Urinary bladder (tissue), 4 donors: ENCODE results near the gene PPP6R2. TPM values are rescaled to one million over a fixed set of nuclear protein-coding genes. Genes with fewer than 3 reads are reported as not detected.
"Not testable (repeated sequence)": the region's sequence is repeated elsewhere in the genome, so short reads cannot be mapped to it uniquely, and the experiment has no call there.

ENCODE experiments used
- DNase-seq: peaks from one replicate; pipeline ENCODE4 v3.0.0-alpha.2; 2015; ENCODE audit errors: extremely low spot score
- H3K27ac ChIP-seq: one replicate; pipeline ENCODE4 v1.5.1; 2013; ENCODE audit warnings: low read depth, mild to moderate bottlenecking, moderate library complexity
- H3K36me3 ChIP-seq: one replicate; pipeline ENCODE4 v1.6.1; 2013; ENCODE audit warnings: mild to moderate bottlenecking, moderate library complexity; ENCODE audit not compliant: insufficient read depth
- H3K4me1 ChIP-seq: one replicate; pipeline ENCODE4 v1.6.1; 2013; ENCODE audit warnings: mild to moderate bottlenecking, moderate library complexity; ENCODE audit not compliant: insufficient read depth
- H3K4me3 ChIP-seq: one replicate; pipeline ENCODE4 v1.5.1; 2013; ENCODE audit warnings: low read depth, low read length
- WGBS: extraction: QIAGEN DNeasy Blood & Tissue Kit; methylation state at CpG from one replicate; pipeline ENCODE4 v1.1.7; 2013; 5-methylcytosine and 5-hydroxymethylcytosine counted together
- polyA plus RNA-seq: library from polyadenylated mRNA; stranded (reverse); fragments of 200-250 nt; gene quantifications from one replicate; pipeline ENCODE4 v1.2.3, GENCODE V29; 2013
- total RNA-seq: library from RNA; depleted of rRNA; stranded (reverse); fragments of >200 nt; gene quantifications from one replicate; pipeline ENCODE4 v1.2.3, GENCODE V29; 2014
- donor health status: healthy with polysubstance abuse.
- donor health status: healthy.

PPP6R2 gene
- total and polyA plus RNA-seq, 2 donors: 31.1 to 46.0 TPM

DNA sequence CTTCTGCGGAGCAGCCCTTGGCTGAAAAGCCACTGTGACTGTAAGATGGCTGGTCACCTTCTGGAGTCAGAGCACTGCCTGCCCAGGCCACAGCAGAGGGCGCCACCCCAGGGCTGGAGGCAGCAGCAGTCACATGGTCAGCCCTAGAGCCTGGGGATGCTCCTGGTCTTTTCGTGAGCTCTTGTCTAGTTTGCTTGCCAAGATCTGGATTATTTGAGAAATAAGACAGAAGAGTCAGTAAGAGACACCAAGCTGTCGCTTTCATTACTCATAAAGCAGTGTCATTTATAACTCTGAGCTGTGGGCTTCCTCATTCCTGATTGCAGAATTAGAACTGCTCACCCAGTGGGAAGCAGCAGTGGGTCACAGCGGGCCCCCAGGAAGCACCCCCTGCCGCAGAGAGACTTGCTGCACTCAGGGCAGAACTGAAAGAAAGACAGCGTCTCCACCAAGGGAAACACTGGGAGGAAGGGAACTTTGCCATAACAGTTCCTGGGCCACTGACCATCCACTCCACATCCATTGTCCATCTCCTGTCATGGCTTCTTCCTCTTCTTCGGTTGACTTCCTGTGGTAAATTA is 56.7 kb downstream of the PPP6R2 start:
- Histone ChIP-seq H3K27ac (no peak overlapping the region), H3K4me3 (no peak overlapping the region), H3K36me3 (no peaks in the 10 kb centered on the region), H3K4me1 (no peaks in the 10 kb centered on the region)
- WGBS: 63% methylated on average over 8 of the region's 8 CpGs
- DNase-seq: no peak

GRCh38 chr22:50400406-50400805 is 57.3 kb downstream of the PPP6R2 start:
- no peaks in the 10 kb centered on the region for H3K36me3 ChIP-seq
- no peak overlapping the region for H3K4me3 ChIP-seq
- no peak overlapping the region for H3K27ac ChIP-seq
- no peak for DNase-seq
- WGBS: 82% methylated on average over 4 of the region's 4 CpGs
- no peaks in the 10 kb centered on the region for H3K4me1 ChIP-seq

DNA sequence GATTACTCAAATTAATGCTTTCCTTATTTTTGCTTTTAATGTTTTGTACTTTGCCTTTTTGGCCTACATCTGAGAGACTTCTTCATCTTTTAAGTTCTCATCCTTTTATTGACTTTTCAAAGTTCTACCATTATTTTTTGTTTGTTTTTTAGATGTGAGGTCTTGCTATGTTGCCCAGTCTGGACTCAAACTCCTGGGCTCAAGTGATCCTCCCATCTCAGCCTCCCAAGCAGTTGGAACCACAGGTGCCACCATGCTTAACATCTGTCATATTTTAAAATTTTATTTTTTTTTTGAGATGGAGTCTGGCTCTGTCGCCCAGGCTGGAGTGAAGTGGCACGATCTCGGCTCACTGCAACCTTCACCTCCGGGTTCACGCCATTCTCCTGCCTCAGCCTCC is 57.8 kb downstream of the PPP6R2 start:
- 99% methylated on average over 5 of the region's 5 CpGs for WGBS
- no peaks in the 10 kb centered on the region for H3K36me3 ChIP-seq
- H3K27ac ChIP-seq: no peak overlapping the region
- no peaks in the 10 kb centered on the region for H3K4me1 ChIP-seq
- DNase-seq: no peak
- no peak overlapping the region for H3K4me3 ChIP-seq

GRCh38 chr22:50401907-50402306 is 58.8 kb downstream of the PPP6R2 start:
- Histone ChIP-seq H3K4me3 (no peak overlapping the region), H3K4me1 (no peaks in the 10 kb centered on the region), H3K27ac (no peak overlapping the region), H3K36me3 (peaks cover 3% of the 10 kb centered on the region)
- no peak for DNase-seq
- 92% methylated on average over 4 of the region's 4 CpGs for WGBS

DNA sequence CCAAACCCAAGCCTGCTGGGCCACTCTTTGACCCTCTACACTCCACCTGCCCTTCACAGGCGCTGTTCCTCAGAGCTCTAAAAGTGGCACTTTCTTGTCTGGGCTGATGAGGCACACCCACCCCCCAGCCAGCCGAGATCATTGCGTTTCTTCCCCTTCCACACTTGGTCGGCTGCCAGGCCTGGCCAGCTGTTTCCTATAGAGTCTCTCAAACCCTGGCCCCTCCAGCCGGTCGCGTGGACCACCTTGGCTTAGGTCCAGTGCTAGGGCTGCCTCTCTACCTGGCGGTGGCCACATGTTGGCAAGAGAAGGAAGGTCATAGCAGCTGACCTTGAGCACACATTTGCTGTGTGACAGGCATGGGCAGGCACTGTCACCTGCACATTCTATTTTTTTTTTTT is 60.6 kb downstream of the PPP6R2 start:
- H3K27ac ChIP-seq: no peak overlapping the region
- no peak overlapping the region for H3K4me3 ChIP-seq
- no peaks in the 10 kb centered on the region for H3K4me1 ChIP-seq
- DNase-seq: no peak
- 33% methylated on average over 8 of the region's 8 CpGs for WGBS
- peaks cover 5% of the 10 kb centered on the region for H3K36me3 ChIP-seq

DNA sequence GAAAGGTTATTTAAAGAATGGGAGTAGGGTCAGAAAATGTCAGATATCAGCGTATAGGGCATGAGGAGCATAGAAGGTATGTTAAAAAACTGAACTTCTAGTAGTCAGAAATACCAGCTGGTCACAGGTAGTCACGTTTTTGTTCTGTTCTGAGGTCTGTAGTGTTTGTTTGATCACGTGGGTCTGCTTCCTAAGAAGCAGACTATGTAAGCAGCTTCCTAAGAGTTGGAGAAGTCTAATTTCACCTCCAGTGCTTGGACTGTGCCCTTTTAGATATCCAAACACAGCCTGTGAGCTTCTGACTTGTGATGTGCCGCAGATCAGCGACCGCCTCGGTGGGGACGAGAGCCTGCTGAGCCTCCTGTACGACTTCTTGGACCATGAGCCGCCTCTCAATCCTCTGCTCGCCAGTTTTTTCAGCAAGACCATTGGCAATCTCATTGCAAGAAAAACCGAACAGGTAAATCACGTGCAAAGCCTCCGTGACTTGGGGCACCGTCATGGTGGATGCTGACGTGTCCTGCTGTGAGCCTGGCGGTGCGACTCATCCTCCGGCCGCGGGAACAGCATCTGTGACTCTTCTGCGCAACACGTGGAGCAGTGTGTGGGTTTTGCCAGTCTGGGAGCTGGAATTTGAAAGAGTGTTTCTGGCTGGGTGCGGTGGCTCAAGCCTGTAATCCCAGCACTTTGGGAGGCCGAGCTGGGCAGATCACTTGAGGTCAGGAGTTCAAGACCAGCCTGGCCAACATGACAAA is 63.5 kb downstream of the PPP6R2 start:
- H3K4me1 ChIP-seq: no peaks in the 10 kb centered on the region
- peaks cover 7% of the 10 kb centered on the region for H3K36me3 ChIP-seq
- DNase-seq: no peak
- WGBS: 96% methylated on average over 25 of the region's 25 CpGs
- H3K27ac ChIP-seq: no peak overlapping the region
- no peak overlapping the region for H3K4me3 ChIP-seq

DNA sequence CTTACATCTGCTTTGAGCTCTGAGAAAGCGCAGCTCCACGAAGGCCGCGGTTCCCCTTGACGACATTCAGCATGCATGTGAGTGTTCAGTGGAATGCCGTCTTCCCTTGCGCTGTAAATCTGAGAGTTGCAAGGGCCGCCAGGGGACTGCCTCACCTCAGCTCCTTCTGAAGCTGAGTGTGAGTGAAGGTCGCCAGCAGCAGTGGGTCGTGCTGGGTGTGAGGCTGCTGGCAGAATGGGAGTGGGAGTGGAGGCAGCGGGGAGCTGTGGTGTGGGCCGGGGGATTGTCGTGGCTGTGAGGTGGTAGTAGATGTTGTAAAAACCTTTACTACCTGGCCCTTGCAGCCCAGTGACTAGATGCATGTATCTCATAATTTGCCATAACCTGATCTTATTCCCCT is 65.2 kb downstream of the PPP6R2 start:
- Histone ChIP-seq H3K27ac (no peak overlapping the region), H3K36me3 (peaks cover 7% of the 10 kb centered on the region), H3K4me3 (no peak overlapping the region), H3K4me1 (no peaks in the 10 kb centered on the region)
- DNase-seq: no peak
- WGBS: 89% methylated on average over 13 of the region's 13 CpGs

DNA sequence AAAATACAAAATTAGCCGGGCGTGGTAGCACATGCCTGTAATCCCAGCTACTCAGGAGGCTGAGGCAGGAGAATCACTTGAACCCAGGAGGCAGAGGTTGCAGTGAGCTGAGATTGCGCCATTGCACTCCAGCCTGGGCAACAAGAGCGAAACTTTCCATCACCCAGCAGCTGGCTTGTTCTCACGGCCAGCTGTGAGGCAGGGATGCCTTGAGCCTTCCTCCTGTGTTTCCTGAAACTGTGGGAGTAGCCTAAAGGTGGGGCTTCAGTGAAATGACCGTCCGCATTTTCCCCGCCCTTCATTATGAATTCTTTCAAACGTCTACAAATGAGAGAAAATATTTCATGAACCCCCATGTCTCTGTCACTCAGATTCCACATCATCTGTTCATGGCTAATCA is 65.8 kb downstream of the PPP6R2 start:
- 79% methylated on average over 9 of the region's 9 CpGs for WGBS
- H3K36me3 ChIP-seq, H3K4me3 ChIP-seq, H3K4me1 ChIP-seq, DNase-seq, H3K27ac ChIP-seq: not testable (repeated sequence)

DNA sequence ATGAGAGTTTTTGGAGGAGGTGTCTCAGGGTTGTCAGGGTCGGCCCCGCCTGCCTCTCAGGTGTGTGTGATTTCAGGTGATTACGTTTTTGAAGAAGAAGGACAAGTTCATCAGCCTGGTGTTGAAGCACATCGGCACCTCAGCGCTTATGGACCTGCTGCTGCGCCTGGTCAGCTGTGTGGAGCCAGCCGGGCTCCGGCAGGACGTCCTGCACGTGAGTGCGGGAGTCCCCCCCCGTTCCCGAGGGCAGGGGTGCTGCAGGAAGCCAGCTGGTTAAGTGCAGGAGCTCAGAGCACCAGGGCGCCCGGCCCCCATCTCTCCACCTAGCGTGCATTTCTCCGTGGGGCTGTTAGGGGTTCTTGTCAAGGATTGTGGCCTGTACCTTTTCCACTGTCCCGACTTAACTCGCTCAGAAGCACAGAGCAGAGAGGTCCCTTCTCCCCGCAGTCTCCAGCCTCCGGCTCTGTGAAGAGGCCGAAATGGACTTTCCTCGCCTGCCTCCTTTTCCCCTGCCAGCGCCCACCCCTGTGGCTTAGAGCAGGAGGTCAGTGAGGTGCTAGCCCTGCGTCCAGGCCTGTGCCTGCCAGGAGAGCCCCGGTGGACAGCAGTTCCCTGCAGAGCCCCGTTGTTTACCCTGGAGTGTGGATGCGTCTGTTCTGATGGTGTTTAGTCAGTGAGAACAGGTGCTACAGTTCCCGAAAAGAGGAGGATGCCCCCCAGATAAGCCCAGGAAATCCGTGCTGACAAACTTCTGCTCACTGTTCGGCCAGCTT is 71.5 kb downstream of the PPP6R2 start:
- DNase-seq: no peak
- Histone ChIP-seq H3K27ac (no peak overlapping the region), H3K4me1 (no peaks in the 10 kb centered on the region), H3K36me3 (peaks cover 5% of the 10 kb centered on the region), H3K4me3 (no peak overlapping the region)
- 94% methylated on average over 31 of the region's 31 CpGs for WGBS

DNA sequence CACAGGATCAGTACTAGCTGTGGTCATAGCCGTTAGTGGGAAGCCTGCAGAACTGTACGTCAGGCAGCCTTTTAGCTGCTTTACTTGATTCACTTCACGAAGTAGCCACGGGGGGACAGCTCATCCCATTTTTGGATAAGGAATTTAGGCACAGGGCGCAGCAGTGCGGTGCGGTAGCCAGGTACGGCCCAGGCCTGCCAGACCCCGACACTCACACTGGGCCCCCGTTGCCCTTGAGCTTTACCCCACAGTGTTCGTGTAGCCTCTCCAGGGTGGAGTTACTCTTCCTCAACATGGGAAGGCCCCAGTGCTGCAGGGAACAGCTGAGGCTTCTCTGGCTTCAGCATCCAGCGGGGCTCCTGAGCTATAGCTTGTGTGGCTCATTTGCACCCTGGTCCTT is 72.3 kb downstream of the PPP6R2 start:
- 96% methylated on average over 12 of the region's 12 CpGs for WGBS
- H3K4me1 ChIP-seq: no peaks in the 10 kb centered on the region
- H3K36me3 ChIP-seq: peaks cover 7% of the 10 kb centered on the region
- DNase-seq: no peak
- H3K27ac ChIP-seq: no peak overlapping the region
- H3K4me3 ChIP-seq: no peak overlapping the region

GRCh38 chr22:50416996-50417395 is 73.9 kb downstream of the PPP6R2 start:
- no peak for DNase-seq

DNA sequence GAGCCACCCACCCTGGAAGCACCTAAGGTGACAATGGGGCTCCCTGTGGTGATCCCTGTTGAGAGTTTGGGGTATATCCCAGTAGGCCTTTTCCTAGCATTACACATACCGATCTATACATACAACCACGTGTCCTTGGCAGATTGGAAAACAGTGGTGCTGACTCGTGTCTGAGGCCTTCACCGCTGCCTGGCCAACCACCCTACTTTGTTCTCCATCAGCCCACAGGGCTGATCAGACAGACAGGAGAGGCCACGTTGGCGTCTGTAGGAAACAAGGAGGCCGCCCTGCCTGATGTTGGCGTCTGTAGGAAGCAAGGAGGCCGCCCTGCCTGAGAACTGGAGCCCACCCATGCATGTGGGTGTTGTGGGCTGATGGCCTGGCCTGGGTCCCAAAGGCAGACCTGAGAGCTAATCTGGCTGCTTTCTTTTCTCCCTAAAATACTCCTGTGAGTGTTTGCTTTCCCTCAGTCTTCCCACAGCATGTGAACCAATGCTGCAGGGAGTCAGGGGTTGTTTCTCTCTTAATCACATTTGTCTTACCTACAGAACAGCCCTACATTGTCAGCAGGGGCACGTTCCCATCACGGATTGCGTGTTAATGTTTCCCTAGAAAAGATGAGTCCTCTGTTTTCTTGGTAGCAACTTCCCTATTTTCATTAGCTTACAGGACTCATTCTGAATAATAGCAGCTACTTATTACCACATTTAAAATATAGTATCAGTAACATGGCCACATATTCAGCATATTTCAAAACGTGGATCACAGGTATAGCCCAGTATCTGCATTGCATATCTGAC is 74.5 kb downstream of the PPP6R2 start:
- H3K27ac ChIP-seq: no peak overlapping the region
- no peak for DNase-seq
- H3K4me1 ChIP-seq: no peaks in the 10 kb centered on the region
- 89% methylated on average over 13 of the region's 13 CpGs for WGBS
- no peak overlapping the region for H3K4me3 ChIP-seq
- peaks cover 7% of the 10 kb centered on the region for H3K36me3 ChIP-seq

More at GRCh38 chr22:50416996-50417395, 73.9 kb downstream of the PPP6R2 start:
- Histone ChIP-seq H3K27ac (no peak overlapping the region), H3K36me3 (peaks cover 7% of the 10 kb centered on the region), H3K4me1 (no peaks in the 10 kb centered on the region), H3K4me3 (no peak overlapping the region)
- 91% methylated on average over 8 of the region's 8 CpGs for WGBS

DNA sequence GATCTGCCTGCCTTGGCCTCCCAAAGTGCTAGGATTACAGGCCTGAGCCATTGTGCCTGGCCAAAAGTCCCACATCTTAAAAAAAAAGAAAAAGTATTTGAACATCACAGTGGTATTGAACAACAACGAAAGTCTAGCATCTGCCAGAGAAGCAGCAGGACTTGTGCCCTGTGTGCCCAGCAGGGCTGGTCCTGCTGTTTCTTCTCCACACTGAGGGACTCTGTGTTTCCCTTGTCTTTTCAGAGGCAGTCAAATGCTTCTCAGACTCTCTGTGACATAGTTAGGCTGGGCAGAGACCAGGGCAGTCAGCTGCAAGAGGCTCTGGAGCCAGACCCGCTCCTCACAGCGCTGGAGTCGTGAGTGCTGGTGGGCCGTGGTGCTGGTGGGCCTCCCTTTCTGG is 75.5 kb downstream of the PPP6R2 start:
- Histone ChIP-seq H3K36me3 (peaks cover 7% of the 10 kb centered on the region), H3K4me1 (no peaks in the 10 kb centered on the region), H3K27ac (no peak overlapping the region), H3K4me3 (no peak overlapping the region)
- no peak for DNase-seq
- 98% methylated on average over 5 of the region's 5 CpGs for WGBS
